ENCODE measurements around the gene PTGER3.

The PTGER3 gene

DNA sequence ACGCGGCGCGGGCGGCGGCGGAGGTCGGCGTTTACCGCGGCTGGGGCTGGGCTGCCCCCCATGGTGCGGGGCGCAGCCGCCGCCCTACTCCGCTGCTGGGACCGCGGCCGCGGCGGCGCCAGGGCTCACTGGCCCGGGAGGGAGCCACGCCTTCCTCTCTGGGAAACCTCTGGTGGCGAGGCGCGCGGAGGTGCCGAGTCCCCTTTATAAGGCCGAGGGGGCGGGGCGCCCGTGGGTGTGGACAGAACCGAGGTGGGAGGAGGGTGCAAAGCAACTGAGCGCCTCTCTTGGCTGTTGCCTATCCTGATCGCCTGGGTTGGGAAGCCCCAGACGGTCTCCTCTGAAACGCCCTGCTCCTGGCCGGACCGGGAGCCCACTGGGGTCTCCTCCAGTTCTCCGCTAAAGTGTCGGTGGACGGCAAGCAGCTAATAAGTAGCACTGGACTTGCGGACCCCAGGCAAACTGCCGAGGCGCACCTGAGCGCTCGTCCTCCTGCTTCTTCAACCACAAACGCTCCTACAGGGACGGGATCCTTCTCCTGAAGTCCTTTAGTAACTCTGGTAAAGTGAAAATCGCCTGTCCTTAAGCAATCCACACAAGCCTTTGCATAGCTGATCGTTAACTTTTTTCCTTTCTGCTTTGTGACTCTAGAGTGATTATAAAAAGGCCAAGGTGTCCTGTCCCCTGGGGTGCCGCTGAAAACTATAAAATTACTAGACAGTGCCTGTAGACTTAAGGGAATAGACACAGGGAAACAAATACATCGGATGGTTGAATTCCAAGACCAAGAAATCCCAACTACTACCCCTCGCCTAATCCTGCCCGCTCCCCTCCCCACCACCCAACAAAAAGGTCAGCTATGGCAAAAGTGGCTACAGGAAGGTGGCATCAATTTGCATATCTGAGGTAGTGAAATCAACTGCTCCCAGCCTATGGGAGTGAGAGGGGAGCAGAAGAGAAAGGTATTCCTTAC is at the start of gene PTGER3:
TSS of gene PTGER3 (minus strand) at position 182 of the 973 bp plus-strand sequence. CDS start 239 bp downstream, outside the sequence.
- DNase-seq (ENCODE audit: low spot score): peak; percentile 36

DNA sequence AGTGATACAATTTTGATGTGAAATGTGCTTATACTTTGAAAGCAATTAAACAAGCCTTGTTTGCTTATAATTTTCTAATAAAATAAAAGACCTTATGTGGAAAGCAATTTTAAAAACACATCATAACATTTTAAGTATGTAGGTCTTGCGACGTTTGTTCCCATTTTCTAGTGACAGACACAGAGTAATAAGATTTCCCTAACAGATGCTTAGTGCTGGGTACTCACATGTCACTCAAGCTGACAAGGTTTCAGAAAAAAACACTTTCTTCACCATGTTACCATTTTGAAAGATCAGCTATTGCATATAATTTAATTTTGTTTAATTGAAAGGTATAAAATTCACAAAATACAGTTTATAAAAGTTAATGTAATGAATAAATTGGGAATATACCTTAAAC is 47.3 kb upstream of the PTGER3 start:
- DNase-seq (ENCODE audit: low spot score): no peak

DNA sequence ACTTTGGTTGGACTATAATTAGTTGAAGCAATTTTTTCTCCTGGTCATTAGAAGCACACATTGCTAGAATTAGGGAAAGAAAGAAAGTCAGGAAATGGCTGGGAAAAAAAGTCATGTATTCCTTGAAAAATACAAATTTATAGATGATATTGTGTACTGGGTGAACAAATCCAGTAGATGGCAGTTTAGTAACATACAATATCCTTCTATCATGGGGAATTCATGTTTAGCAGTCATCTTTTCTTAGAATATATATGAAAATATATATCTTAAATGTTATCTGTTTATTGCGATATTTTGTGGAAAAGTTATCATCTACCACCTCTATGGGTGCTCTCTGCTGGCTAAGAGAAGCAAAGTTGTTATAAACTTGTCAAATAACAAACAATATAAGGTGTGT is 46.3 kb upstream of the PTGER3 start:
- no peak for DNase-seq (ENCODE audit: low spot score)

DNA sequence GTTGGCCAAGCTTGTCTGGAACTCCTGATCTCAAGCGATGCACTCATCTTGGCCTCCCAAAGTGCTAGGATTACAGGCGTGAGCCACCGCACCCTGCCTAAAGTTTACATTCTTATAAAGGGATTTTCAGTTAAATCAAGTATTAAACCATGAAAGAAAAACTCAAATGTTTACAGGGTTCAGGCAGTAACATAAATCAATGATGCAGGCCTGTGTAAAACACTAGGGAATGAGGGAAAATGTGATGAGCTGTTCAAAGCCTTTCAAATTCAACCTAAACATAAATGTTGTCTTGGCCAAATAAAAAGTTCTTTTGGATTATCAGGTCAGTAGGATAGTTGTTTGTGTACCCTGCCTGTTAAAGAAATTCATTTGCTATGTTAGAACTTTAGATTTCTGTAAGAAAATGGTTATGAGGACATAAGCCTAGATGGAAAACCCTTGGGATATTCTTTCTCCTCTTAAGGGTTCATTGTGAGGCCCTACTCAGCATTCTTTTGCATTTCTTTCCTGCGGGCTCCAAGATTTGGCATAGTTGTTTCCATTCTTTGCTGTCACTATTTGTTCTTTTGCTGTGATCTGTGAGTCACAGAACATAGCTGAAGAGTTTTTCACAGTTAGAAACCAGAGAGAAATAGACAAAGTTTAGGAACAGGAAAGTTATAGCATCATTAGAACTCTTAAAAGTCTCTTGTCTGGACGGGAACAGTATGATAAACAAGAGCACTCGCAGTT is 42.1 kb upstream of the PTGER3 start:
- DNase-seq (ENCODE audit: low spot score): no peak

DNA sequence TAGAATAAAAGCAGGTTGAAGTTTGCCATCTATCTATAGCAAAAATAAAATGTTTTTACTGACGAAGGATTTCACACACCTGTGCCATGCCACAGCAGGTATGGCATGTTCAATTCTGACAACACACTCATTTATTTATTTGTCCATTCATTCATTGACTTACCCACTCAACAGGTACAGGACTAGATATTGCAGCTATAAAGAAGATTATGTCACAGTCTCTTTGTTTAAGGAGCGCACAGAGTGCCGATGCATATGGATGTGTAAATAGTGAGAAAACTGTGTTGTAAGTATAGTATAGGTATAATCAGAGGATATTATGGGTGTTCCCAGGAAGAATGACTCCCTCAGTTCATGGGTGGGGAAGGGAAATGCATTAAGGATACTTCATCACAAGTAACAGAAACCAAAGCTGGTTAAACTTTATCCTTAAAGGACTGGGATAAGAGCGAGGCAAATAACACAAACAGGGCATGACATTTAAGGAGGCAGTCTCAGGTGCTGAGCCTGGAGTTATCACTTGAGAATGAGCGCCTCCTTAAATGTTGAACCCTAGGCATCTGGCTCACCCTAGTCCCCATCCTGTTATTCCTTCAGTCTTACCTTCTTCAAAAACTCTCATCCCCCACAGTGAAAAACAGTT is 41.1 kb upstream of the PTGER3 start:
- no peak for DNase-seq (ENCODE audit: low spot score)

DNA sequence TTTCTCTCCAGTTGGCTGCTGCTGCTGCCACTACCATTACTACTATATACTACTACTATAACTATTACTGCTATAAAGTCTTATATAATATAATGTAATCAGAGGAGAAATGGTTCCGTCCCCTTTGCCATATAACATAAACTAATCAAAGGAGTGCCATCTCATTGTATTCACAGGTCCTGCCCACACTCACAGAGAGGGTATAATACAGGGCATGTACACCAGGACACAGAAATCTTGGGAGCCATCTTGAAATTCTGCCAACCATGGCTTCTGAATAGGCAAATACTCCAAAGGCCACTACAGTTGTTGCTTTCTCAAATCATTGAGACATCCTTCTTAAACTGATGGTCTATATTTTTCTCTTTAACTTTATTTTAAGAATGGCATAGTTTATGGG is 40.1 kb upstream of the PTGER3 start:
- no peak for DNase-seq (ENCODE audit: low spot score)

DNA sequence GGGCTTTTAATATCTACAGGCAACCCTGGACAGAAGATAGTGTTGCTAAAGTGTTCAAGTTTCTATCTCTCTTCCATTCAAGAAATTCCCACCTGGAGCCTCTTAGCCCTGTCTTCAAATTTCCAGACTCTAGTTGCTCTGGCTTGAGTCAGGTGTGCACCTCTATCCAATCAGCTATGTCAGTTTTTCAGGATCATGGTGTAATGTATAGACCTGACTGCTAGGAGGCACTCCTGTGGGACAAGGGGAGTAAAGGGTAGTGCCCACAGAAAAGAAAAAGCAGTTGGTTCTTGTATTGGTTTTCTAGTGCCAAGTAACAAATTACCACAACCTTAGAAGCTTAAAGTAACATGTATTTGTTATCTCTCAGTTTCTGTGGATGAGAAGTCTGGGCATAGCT is 39.4 kb upstream of the PTGER3 start:
- DNase-seq (ENCODE audit: low spot score): no peak

DNA sequence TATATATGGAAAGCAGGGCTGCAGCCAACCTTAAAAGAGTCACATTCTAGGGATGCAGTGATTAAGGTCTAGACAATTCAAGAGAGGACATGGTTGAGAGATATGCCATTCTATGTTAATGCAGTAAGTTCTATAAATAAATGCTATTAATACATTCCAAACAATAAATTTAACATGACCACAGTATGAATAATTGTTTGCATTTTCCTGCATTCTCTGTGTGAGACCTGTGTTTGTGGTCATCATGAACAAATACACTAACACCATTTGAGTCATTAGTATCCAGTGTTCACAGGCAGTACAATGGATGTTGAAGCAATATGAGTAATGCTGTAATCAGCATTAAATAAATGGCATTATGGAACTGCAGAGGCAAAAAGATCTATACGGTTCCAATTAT is 38.7 kb upstream of the PTGER3 start:
- DNase-seq (ENCODE audit: low spot score): no peak

DNA sequence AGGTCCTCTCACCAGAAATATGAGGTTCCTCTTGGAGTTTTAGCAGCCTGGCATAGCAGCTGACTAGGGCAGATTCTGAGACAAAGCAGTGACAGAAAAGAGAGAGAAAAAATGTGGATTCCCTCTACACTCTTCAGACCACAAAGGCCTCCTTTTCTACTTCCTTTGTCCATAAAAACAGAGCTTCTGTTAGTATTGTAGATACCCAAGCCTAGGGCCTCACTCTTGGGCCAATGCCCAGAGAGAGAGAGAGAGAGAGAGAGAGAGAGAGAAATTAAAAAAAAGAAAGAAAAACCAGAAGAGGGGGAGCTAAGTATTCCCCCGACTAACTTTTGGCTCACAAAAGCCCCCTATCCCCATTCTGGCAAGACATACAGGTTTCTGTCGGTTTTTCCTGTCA is 35.7 kb upstream of the PTGER3 start:
- no peak for DNase-seq (ENCODE audit: low spot score)

DNA sequence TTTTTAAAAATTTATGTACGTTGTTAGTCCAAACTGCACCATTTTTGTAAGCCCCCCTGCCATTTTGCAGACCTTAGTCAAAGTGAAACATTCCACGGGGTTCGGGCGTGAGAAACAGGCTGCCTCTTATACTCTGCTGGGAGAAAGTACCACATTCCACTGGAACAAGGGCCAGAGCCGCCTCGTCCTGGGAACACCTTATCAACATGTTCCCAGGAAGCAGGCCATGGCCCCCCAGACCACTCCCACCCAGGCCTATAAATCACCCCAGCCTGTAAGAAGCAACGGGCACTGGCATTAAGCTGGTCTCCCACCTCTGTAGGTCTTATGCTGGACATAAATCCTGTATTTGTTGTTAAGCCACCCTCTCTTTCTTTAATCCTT is 34.1 kb upstream of the PTGER3 start:
- DNase-seq (ENCODE audit: low spot score): no peak

DNA sequence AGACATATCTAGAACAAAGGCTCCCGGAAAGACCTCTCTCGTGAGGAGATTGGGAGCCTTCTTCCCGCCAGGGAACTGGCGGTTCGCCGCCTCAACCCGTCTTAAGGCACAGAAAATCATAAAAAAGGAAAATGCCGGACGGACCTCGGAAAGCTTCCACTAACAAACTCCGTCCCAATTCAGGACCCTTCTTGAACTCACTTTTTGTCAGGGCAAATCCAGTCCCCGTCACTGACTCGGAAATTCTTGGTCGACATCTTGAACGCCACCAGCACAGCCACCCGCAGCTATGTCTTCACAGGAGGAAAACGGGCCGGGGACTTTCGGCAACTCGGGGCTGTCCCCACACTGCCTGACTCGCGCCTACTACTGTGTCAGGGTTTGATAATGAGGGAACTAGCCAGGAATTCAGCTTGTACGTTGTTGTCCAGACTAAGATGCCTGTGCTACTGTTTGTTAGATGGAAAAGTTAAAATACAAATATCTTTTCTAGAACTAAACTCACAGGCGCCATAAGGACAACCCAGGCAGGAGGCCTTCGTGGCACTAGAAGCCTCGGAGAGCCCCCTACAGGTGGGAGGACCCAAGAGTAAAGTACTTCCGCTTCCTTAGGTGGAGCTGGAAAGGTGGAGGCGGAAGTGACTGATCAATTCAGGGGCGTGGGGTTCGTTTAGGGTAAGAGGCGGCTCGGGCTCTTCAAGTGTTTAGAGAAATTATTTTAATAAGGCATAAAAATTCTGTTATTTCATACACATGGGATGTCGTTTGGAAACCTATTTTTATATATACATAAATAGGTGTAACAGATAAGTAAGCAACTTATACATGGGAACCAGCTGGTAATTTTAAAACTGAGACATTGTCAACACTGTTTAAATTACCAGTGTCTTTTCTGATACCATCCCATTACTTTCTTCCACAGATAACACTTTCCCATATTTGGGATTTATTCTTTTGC is 33.4 kb upstream of the PTGER3 start, which contains the start of gene ZRANB2:
TSS of gene ZRANB2 (minus strand) at position 297 of the 958 bp plus-strand sequence. CDS start at position 257, 40 bp downstream.
- peak; percentile 51 for DNase-seq (ENCODE audit: low spot score)

DNA sequence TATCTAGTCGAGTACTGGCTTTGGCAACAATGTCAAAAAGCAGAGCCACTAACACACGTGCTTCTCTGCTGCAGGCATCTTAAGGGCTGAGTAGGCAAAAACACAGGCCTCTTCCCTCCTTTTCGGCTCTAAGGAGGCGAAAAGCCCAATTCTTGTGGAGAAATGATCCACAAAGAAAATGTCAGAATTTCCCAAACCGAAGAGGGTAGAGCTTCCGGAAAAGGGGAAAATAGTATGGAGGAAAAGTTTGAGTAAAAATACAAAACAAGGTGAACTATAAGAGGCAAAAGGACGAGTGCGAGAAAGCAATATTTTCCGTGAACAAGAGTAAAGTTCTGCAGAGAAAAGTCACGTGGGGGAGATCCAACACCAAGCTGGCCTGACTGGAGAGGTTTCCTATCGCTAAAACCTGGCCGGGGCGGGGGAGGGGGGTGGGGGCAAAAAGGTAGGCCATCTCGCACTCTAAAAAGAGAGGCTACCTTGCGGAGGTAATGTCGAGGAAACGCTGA is 32.7 kb upstream of the PTGER3 start:
- DNase-seq (ENCODE audit: low spot score): no peak

DNA sequence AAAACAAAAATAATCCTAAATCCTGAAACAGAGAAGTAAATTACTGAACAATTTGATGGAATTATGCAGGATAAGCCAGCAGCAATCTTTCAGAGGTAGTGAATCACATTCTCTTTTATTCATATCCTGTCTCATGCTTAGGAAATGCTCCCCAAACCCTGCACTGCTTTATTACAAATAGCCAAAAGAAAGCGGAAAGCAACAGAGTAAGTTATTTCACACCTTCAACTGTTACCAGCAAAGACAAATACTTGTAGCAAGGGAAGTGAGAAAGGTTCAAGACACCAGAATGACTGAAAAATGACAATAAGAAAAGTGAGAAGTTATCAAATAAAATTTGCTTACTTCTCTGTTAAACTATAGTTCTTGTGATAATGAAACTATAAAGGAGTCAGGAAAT is 27.1 kb upstream of the PTGER3 start:
- DNase-seq (ENCODE audit: low spot score): no peak

DNA sequence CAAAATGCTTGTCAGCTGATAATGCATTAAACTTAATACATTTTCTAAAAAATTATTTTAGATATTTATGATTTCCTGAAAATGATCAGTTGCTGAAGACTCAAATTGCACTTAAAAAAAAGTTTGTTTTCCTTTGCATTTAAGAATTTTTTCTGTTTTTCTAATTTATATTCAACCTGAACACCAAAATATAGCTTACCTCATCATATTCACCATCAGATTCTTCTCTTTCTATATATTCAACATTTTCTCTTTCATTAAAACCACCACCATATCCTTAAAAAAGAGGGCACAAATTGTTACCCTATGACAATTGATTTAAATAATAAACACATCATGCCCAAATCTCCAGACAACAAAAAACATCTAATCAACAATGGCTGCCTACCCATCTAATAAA is 24.7 kb upstream of the PTGER3 start:
- no peak for DNase-seq (ENCODE audit: low spot score)

DNA sequence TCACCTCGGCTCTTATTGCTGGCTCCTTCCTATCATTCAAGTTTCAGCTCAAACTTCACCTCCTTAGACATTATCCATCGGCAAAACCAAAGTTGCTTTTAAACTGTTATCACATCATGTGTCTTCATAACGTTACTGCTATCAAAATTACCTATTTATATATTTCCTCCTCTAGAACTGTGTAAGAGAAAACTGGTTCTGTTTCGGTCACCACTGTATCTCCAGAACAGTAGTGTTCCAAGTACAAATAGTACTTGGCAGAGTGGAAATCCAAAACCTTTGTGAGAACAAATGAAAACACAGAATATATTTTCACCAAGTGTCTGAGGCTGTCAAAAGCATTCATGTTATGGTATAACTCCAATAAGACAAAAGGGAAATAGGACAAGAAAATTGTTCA is 24.1 kb upstream of the PTGER3 start:
- DNase-seq (ENCODE audit: low spot score): no peak

DNA sequence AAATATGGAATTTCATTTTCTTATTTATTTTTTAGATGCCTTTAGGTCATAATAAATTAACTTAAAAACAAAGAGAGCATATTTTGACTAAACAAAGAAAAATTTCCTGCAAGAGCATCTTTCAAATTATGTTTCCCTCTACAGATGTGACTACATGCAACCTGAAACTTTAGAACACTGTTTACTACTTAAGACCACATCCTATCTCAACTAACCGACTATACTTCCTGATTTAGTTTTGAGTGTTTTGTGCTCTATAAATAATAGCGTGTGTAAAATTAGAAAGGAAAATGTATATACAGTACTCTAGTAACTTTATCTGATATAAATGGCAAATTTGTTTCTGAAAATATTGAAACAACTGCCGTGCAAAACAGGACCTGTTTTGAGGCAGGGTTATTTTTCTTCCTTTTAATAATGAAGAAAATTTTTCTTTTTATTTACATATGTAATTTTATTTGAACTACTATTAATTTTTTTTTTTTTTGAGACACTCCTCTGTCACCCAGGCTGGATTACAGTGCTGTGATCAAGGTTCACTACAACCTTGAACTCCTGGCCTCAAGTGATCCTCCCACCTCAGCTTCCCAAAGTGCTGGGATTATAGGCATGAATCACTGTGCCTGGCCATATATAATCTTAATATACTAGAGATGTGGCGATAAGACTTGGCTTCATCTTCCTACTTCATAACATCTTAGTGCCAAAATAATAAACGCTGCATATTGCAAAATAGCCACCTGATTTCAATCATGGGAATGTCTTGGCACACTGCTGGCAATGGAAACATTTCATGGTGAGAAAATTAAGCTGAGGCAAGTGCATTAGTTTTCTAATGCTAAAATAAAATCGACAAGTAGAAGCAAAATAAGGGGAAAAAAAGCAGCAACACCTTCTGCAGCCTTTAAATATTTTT is 21.0 kb upstream of the PTGER3 start:
- no peak for DNase-seq (ENCODE audit: low spot score)

DNA sequence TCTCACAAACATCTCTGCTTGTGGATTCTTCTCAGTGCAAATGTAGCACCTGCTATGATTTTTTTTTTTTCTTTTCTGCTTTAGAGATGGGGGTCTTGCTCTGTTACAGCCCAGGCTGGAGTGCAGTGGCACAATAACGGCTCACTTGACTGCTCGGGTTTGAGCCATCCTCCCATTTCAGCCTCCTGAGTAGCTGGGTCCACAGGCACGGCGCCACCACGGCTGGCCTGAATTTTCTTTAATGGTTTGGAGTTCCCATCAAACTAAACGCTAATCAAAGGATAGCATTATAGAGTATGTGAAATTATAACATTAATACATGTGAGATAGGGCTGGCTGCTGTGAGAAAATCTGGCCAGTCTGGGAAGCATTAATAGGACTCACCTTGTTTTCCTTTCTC is 7.2 kb upstream of the PTGER3 start:
- DNase-seq (ENCODE audit: low spot score): no peak

DNA sequence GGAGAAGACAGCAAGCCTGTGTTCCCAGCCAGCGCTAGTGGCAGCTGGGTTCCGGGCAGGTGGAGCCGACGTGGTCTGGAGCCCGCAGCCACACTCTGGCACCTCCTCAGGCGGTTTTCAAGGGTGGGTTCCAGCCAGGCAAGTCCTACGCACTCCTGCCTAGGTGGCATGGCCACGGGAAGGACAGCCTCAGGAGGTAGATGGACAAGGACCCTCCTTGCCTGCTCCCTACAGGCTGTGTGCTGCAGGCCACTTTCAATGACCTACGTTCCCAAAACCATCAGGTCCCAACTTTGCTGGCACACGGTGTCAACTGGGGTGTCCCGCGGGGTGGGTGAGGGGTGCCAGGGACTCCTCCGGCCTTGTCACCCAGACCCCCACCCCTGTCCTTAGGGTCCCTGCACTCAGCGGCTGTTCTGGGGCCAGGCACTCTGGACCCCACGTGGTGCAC is 6.7 kb upstream of the PTGER3 start:
- DNase-seq (ENCODE audit: low spot score): no peak

DNA sequence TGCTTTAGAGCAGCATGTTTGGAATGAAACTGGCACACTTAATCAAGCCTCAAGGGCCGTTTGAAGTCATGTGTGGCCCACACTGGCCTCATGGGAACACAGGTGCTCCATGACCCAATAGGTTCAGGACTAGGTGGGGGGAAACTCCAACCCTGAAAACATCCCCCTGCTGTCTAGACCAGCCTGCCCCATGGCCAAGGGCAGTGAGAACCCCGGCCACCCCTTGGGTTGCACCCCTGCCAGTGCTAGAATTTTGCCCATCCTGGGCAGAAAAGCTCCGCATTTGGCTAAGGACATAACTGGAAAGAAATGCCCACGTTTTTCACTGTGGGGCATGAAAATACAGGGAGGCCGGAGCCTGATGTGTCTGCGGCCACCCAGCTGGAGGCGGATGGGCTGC is 6.1 kb upstream of the PTGER3 start:
- no peak for DNase-seq (ENCODE audit: low spot score)

DNA sequence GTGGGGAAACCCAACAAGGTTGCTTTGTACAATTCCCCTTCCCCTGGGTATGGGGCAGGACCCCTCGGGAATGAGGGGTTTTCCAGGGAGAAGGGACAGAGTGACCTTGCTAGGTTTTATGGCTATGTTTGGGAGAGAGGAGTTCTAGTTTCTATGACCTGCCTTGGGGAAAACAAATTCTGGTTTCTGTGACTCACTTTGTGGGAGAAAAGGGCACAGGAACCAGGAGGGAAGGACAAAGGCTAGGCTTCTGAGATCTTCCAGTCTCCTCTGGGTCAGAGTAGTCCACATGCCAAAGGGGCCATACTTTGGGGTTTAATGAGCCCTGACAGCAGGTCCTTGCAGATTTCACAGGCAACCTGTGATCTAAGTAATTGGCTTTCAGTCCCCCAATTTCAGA is 5.5 kb upstream of the PTGER3 start:
- DNase-seq (ENCODE audit: low spot score): no peak
